HepG2 (cell line): ENCODE measurements around the gene ITIH3. TPM values are rescaled to one million over a fixed set of nuclear protein-coding genes. Genes with fewer than 3 reads are reported as not detected.

Source experiments
- FIP1L1 ChIP-seq: fragments of 200-400 bp; formaldehyde crosslinking; IDR thresholded peaks from 2 replicates; pipeline ENCODE4 v1.6.1; 2018; ENCODE audit warnings: low read depth, mild to moderate bottlenecking, low read length, moderate library complexity, borderline replicate concordance; ENCODE audit not compliant: insufficient read depth
- GATAD2A ChIP-seq: IDR thresholded peaks from 2 replicates; pipeline ENCODE4 v1.6.1; 2016
- HNRNPLL ChIP-seq: fragments of 200-400 bp; formaldehyde crosslinking; IDR thresholded peaks from 2 replicates; pipeline ENCODE4 v1.6.1; 2017; ENCODE audit warnings: mild to moderate bottlenecking, low read depth, low read length; ENCODE audit not compliant: poor library complexity, severe bottlenecking
- HNRNPUL1 ChIP-seq: fragments of 200-400 bp; formaldehyde crosslinking; IDR thresholded peaks from 2 replicates; pipeline ENCODE4 v1.6.1; 2017; ENCODE audit warnings: low read depth, mild to moderate bottlenecking, low read length, moderate library complexity
- MAFF ChIP-seq: IDR thresholded peaks from 2 replicates; pipeline ENCODE4 v1.6.1; 2011; ENCODE audit warnings: low read depth, low read length, improper control_type of control experiment
- MAFK ChIP-seq, 2 experiments: IDR thresholded peaks in 1 of 2; conservative IDR thresholded peaks in 1 of 2; 2 replicates each; pipeline ENCODE4 v1.6.1; 2011; ENCODE audit warnings: improper control_type of control experiment in 2 of 2, low read length in 2 of 2
- RELA ChIP-seq: sonication (generic); formaldehyde crosslinking; IDR thresholded peaks from 2 replicates; pipeline ENCODE4 v1.4.0; 2020; ENCODE audit warnings: missing genetic modification reagents
- SKI ChIP-seq: fragments of 450-650 bp; IDR thresholded peaks from one replicate; pipeline ENCODE4 v1.6.1; 2018; ENCODE audit warnings: mild to moderate bottlenecking; ENCODE audit not compliant: partially characterized antibody
- STAG1 ChIP-seq: sonication (generic); formaldehyde crosslinking; IDR thresholded peaks from 2 replicates; pipeline ENCODE4 v1.4.0; 2020; ENCODE audit warnings: missing genetic modification reagents
- TARDBP ChIP-seq: sonication (generic); formaldehyde crosslinking; IDR thresholded peaks from 2 replicates; pipeline ENCODE4 v1.8.0; 2022; ENCODE audit warnings: mild to moderate bottlenecking, missing genetic modification reagents
- TOE1 ChIP-seq: sonication (generic); formaldehyde crosslinking; IDR thresholded peaks from 2 replicates; pipeline ENCODE4 v1.4.0; 2020; ENCODE audit warnings: mild to moderate bottlenecking, missing genetic modification reagents
- ZBTB7A ChIP-seq: sonication (generic); formaldehyde crosslinking; IDR thresholded peaks from 2 replicates; pipeline ENCODE4 v1.8.0; 2022; ENCODE audit warnings: mild to moderate bottlenecking, missing genetic modification reagents
- ZNF225 ChIP-seq: sonication (generic); formaldehyde crosslinking; IDR thresholded peaks from 2 replicates; pipeline ENCODE4 v1.4.0; 2020; ENCODE audit warnings: mild to moderate bottlenecking, missing genetic modification reagents
- ZNF263 ChIP-seq: sonication (generic); formaldehyde crosslinking; IDR thresholded peaks from 2 replicates; pipeline ENCODE4 v1.4.0; 2020; ENCODE audit warnings: missing genetic modification reagents
- ZNF331 ChIP-seq: sonication (generic); formaldehyde crosslinking; IDR thresholded peaks from 2 replicates; pipeline ENCODE4 v1.4.0; 2020; ENCODE audit warnings: missing genetic modification reagents
- ZNF614 ChIP-seq: IDR thresholded peaks from 2 replicates; pipeline ENCODE4 v1.6.1; 2018; ENCODE audit warnings: missing biosample characterization, missing genetic modification reagents, inconsistent platforms, borderline replicate concordance
- ZNF737 ChIP-seq: sonication (generic); formaldehyde crosslinking; IDR thresholded peaks from 2 replicates; pipeline ENCODE4 v1.5.0; 2020; ENCODE audit warnings: missing genetic modification reagents, mild to moderate bottlenecking, borderline replicate concordance
- ZNF883 ChIP-seq: sonication (generic); formaldehyde crosslinking; IDR thresholded peaks from 2 replicates; pipeline ENCODE4 v1.5.1; 2020; ENCODE audit warnings: mild to moderate bottlenecking, missing genetic modification reagents; ENCODE audit errors: not compliant biosample characterization
- polyA plus RNA-seq, 8 experiments: library from polyadenylated mRNA; depleted of rRNA in 3 of 8; stranded (reverse) in 7 of 8; unstranded in 1 of 8; fragments of >200 nt; fragmentation: Illumina TruSeq in 4 of 8; extraction: Trizol in 4 of 8; gene quantifications; 2 replicates each; pipeline versions ENCODE4 v1.2.1 to v1.2.3, GENCODE V29; 2011 to 2016; ENCODE audit warnings: low read depth in 4 of 8, missing spikeins in 1 of 8, mixed read lengths in 1 of 8; ENCODE audit not compliant: insufficient read depth in 1 of 8
- total RNA-seq, 5 experiments: library from RNA; depleted of rRNA; stranded (reverse); fragments of >200 nt; fragmentation: Illumina TruSeq; extraction: Trizol; gene quantifications; 2 replicates each; pipeline ENCODE4 v1.2.3, GENCODE V29; 2016; ENCODE audit warnings: low read depth in 1 of 5
- TF ChIP-seq, protein P1 (sequence below): sonication (generic); formaldehyde crosslinking; IDR thresholded peaks from 2 replicates; pipeline ENCODE4 v1.4.0; 2020; ENCODE audit warnings: missing genetic modification reagents
- TF ChIP-seq, protein P2 (sequence below): sonication (generic); formaldehyde crosslinking; IDR thresholded peaks from 2 replicates; pipeline ENCODE4 v1.5.0; 2020; ENCODE audit warnings: mild to moderate bottlenecking, low read depth, missing genetic modification reagents, borderline replicate concordance
- TF ChIP-seq, protein P3 (sequence below): IDR thresholded peaks from 2 replicates; pipeline ENCODE4 v1.6.1; 2018; ENCODE audit warnings: missing genetic modification reagents, mild to moderate bottlenecking, missing compliant biosample characterization
- TF ChIP-seq, protein P4 (sequence below): sonication (generic); formaldehyde crosslinking; IDR thresholded peaks from 2 replicates; pipeline ENCODE4 v1.4.0; 2020; ENCODE audit warnings: missing genetic modification reagents
- TF ChIP-seq, protein P5 (sequence below): sonication (generic); formaldehyde crosslinking; IDR thresholded peaks from 2 replicates; pipeline ENCODE4 v1.4.0; 2020; ENCODE audit warnings: missing genetic modification reagents
- TF ChIP-seq, protein P6 (sequence below): IDR thresholded peaks from 2 replicates; pipeline ENCODE4 v1.6.1; 2018; ENCODE audit warnings: missing genetic modification reagents

The ITIH3 gene
- total and polyA plus RNA-seq, 2 of the 13 experiments (the other 11 are each of a cell fraction or from before 2014, with no cell fraction given): 105 to 632 TPM

DNA sequence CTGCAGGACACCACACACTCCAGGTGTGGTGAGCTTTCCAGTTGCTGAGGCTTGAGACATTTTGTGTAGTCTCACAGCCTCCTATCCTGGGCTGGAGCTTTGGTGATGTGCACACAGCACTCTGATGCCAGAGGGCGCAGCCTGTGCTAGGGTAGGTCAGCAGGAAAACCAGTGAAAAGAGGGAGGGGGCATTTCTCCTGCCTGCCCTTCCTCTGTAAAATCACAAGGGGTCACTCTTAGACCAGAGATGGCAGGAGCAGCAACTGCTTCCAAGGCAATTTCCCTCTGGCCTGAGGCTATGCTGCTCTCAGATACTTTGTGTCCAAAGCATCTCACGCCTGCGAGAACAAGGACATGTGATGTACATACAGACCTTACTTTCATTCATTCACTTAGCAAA, 56.8 kb downstream of the ITIH3 start (continued):
- no peak for TF ChIP-seq HNRNPLL
- TF ChIP-seq RELA: no peak
- TF ChIP-seq FIP1L1: no peak
- TF ChIP-seq ZNF331 (CRISPR knock-in tag): peak; percentile 51; the same call in 1 of the 2 replicates
- no peak for TF ChIP-seq ZNF737 (CRISPR knock-in tag)
- TF ChIP-seq ZNF225: no peak
- 0 out of 2 replicates have a peak, but pooled peaks have one; percentile 5 for TF ChIP-seq MAFF
- TF ChIP-seq, protein P1, sequence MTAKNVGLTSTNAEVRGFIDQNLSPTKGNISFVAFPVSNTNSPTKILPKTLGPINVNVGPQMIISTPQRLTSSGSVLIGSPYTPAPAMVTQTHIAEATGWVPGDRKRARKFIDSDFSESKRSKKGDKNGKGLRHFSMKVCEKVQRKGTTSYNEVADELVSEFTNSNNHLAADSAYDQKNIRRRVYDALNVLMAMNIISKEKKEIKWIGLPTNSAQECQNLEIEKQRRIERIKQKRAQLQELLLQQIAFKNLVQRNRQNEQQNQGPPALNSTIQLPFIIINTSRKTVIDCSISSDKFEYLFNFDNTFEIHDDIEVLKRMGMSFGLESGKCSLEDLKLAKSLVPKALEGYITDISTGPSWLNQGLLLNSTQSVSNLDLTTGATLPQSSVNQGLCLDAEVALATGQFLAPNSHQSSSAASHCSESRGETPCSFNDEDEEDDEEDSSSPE (CRISPR knock-in tag): no peak
- no peak for TF ChIP-seq TARDBP
- TF ChIP-seq, protein P2, sequence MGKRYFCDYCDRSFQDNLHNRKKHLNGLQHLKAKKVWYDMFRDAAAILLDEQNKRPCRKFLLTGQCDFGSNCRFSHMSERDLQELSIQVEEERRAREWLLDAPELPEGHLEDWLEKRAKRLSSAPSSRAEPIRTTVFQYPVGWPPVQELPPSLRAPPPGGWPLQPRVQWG (CRISPR knock-in tag): no peak
- TF ChIP-seq, protein P3, sequence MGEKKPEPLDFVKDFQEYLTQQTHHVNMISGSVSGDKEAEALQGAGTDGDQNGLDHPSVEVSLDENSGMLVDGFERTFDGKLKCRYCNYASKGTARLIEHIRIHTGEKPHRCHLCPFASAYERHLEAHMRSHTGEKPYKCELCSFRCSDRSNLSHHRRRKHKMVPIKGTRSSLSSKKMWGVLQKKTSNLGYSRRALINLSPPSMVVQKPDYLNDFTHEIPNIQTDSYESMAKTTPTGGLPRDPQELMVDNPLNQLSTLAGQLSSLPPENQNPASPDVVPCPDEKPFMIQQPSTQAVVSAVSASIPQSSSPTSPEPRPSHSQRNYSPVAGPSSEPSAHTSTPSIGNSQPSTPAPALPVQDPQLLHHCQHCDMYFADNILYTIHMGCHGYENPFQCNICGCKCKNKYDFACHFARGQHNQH: 0 out of 2 replicates have a peak, but pooled peaks have one; percentile 26
- TF ChIP-seq, protein P4, sequence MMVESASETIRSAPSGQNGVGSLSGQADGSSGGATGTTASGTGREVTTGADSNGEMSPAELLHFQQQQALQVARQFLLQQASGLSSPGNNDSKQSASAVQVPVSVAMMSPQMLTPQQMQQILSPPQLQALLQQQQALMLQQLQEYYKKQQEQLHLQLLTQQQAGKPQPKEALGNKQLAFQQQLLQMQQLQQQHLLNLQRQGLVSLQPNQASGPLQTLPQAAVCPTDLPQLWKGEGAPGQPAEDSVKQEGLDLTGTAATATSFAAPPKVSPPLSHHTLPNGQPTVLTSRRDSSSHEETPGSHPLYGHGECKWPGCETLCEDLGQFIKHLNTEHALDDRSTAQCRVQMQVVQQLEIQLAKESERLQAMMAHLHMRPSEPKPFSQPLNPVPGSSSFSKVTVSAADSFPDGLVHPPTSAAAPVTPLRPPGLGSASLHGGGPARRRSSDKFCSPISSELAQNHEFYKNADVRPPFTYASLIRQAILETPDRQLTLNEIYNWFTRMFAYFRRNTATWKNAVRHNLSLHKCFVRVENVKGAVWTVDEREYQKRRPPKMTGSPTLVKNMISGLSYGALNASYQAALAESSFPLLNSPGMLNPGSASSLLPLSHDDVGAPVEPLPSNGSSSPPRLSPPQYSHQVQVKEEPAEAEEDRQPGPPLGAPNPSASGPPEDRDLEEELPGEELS (CRISPR knock-in tag): no peak
- no peak for TF ChIP-seq ZBTB7A (CRISPR knock-in tag)
- TF ChIP-seq GATAD2A (CRISPR knock-in tag): 0 out of 2 replicates have a peak, but pooled peaks have one; percentile 16
- no peak for TF ChIP-seq ZNF883 (CRISPR knock-in tag)
- TF ChIP-seq MAFK (conservative IDR thresholded peaks at IDR 0.05 in 1 of 2, IDR thresholded peaks at IDR 0.05 in 1 of 2; ENCODE audit: low read length in 2 of 2): 0 out of 4 replicates have a peak, but pooled peaks have one; percentile 8 to 25
- TF ChIP-seq, protein P5, sequence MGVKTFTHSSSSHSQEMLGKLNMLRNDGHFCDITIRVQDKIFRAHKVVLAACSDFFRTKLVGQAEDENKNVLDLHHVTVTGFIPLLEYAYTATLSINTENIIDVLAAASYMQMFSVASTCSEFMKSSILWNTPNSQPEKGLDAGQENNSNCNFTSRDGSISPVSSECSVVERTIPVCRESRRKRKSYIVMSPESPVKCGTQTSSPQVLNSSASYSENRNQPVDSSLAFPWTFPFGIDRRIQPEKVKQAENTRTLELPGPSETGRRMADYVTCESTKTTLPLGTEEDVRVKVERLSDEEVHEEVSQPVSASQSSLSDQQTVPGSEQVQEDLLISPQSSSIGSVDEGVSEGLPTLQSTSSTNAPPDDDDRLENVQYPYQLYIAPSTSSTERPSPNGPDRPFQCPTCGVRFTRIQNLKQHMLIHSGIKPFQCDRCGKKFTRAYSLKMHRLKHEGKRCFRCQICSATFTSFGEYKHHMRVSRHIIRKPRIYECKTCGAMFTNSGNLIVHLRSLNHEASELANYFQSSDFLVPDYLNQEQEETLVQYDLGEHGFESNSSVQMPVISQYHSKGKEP (CRISPR knock-in tag): no peak
- TF ChIP-seq SKI: peak; percentile 8
- TF ChIP-seq HNRNPUL1: no peak
- TF ChIP-seq, protein P6, sequence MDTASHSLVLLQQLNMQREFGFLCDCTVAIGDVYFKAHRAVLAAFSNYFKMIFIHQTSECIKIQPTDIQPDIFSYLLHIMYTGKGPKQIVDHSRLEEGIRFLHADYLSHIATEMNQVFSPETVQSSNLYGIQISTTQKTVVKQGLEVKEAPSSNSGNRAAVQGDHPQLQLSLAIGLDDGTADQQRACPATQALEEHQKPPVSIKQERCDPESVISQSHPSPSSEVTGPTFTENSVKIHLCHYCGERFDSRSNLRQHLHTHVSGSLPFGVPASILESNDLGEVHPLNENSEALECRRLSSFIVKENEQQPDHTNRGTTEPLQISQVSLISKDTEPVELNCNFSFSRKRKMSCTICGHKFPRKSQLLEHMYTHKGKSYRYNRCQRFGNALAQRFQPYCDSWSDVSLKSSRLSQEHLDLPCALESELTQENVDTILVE: 0 out of 2 replicates have a peak, but pooled peaks have one; percentile 23
- peak; percentile 52; the same call in 1 of the 2 replicates for TF ChIP-seq ZNF614 (CRISPR knock-in tag)
- no peak for TF ChIP-seq TOE1
- peak; percentile 96 for TF ChIP-seq STAG1 (CRISPR knock-in tag)
- TF ChIP-seq ZNF263 (CRISPR knock-in tag): no peak
